ACC112 (cell line): ENCODE data around the gene GALNTL6.
"Not testable (repeated sequence)": the region's sequence is repeated elsewhere in the genome, so short reads cannot be mapped to it uniquely, and the experiment has no call there.

Experiments used
- H2AFZ ChIP-seq: fragments of 200-600 bp; sonication (generic); one replicate; pipeline ENCODE4 v1.6.0; 2017; ENCODE audit warnings: antibody characterized with exemption, low read length; ENCODE audit not compliant: unreplicated experiment
- H3K27ac ChIP-seq: fragments of 200-600 bp; sonication (generic); 2 replicates; pipeline ENCODE4 v1.5.1; 2014; ENCODE audit warnings: low read depth, mild to moderate bottlenecking, antibody characterized with exemption, low read length, moderate library complexity
- H3K27me3 ChIP-seq: fragments of 200-600 bp; sonication (generic); 2 replicates; pipeline ENCODE4 v1.6.1; 2014; ENCODE audit warnings: mild to moderate bottlenecking, antibody characterized with exemption, low read length, moderate library complexity, mixed read lengths; ENCODE audit not compliant: insufficient read depth
- H3K36me3 ChIP-seq: fragments of 200-600 bp; sonication (generic); 2 replicates; pipeline ENCODE4 v1.6.1; 2016; ENCODE audit warnings: mild to moderate bottlenecking, antibody characterized with exemption, low read length, moderate library complexity, mixed read lengths; ENCODE audit not compliant: insufficient read depth
- H3K4me1 ChIP-seq: fragments of 200-600 bp; sonication (generic); one replicate; pipeline ENCODE4 v1.6.1; 2016; ENCODE audit warnings: low read length, mixed read lengths; ENCODE audit not compliant: insufficient read depth, unreplicated experiment, control insufficient read depth
- H3K4me3 ChIP-seq: fragments of 200-600 bp; sonication (generic); 2 replicates; pipeline ENCODE4 v1.5.1; 2014; ENCODE audit warnings: mild to moderate bottlenecking, low read depth, low read length
- H3K79me2 ChIP-seq: fragments of 200-600 bp; sonication (generic); one replicate; pipeline ENCODE4 v1.6.0; 2016; ENCODE audit warnings: low read length; ENCODE audit not compliant: control insufficient read depth, unreplicated experiment, insufficient read depth

Gene GALNTL6

GRCh38 chr4:172865531-172866127 lies 1052.4 kb downstream of the GALNTL6 start:
- H3K4me3 ChIP-seq = no peak overlapping the region
- no peaks in the 10 kb centered on the region for H3K4me1 ChIP-seq
- no peak overlapping the region for H3K27ac ChIP-seq
- peaks cover 44% of the 10 kb centered on the region for H3K27me3 ChIP-seq
- H2AFZ ChIP-seq = no peak overlapping the region
- no peaks in the 10 kb centered on the region for H3K36me3 ChIP-seq
- H3K79me2 ChIP-seq = no peaks in the 10 kb centered on the region

- Histone ChIP-seq H3K27ac (no peak overlapping the region), H3K36me3 (no peaks in the 10 kb centered on the region), H3K27me3 (peaks cover 44% of the 10 kb centered on the region), H3K4me3 (no peak overlapping the region), H2AFZ (no peak overlapping the region), H3K79me2 (no peaks in the 10 kb centered on the region), H3K4me1 (no peaks in the 10 kb centered on the region)
These were observed 1053.2 kb downstream of the GALNTL6 start for GRCh38 chr4:172866421-172866820.

GRCh38 chr4:172867835-172868234 lies 1054.6 kb downstream of the GALNTL6 start:
- Histone ChIP-seq H3K27me3 (peaks cover 48% of the 10 kb centered on the region), H3K4me1 (no peaks in the 10 kb centered on the region), H2AFZ (no peak overlapping the region), H3K36me3 (no peaks in the 10 kb centered on the region), H3K4me3 (no peak overlapping the region), H3K79me2 (no peaks in the 10 kb centered on the region), H3K27ac (no peak overlapping the region)

GRCh38 chr4:172868271-172868670 lies 1055.1 kb downstream of the GALNTL6 start:
- Histone ChIP-seq H3K79me2 (no peaks in the 10 kb centered on the region), H3K4me3 (no peak overlapping the region), H3K27ac (no peak overlapping the region), H2AFZ (no peak overlapping the region), H3K27me3 (peaks cover 48% of the 10 kb centered on the region), H3K4me1 (no peaks in the 10 kb centered on the region), H3K36me3 (no peaks in the 10 kb centered on the region)

- Histone ChIP-seq H3K27ac (no peak overlapping the region), H3K27me3 (peaks cover 48% of the 10 kb centered on the region), H3K79me2 (no peaks in the 10 kb centered on the region), H3K4me3 (no peak overlapping the region), H3K4me1 (no peaks in the 10 kb centered on the region), H3K36me3 (no peaks in the 10 kb centered on the region), H2AFZ (no peak overlapping the region)
These were observed 1056.5 kb downstream of the GALNTL6 start for GRCh38 chr4:172869621-172870268.

- Histone ChIP-seq H3K4me1 (no peaks in the 10 kb centered on the region), H2AFZ (no peak overlapping the region), H3K4me3 (no peak overlapping the region), H3K79me2 (no peaks in the 10 kb centered on the region), H3K27ac (no peak overlapping the region), H3K36me3 (no peaks in the 10 kb centered on the region), H3K27me3 (peaks cover 40% of the 10 kb centered on the region)
These were observed 1058.2 kb downstream of the GALNTL6 start for GRCh38 chr4:172871381-172871780.

- Histone ChIP-seq H3K27me3 (peaks cover 9% of the 10 kb centered on the region; the same call in 1 of the 2 replicates), H2AFZ (no peak overlapping the region), H3K36me3 (no peaks in the 10 kb centered on the region), H3K4me1 (no peaks in the 10 kb centered on the region), H3K79me2 (no peaks in the 10 kb centered on the region), H3K4me3 (no peak overlapping the region), H3K27ac (no peak overlapping the region)
These were observed 1061.7 kb downstream of the GALNTL6 start for GRCh38 chr4:172874944-172875343.

- Histone ChIP-seq H3K36me3 (no peaks in the 10 kb centered on the region), H3K27me3 (0 out of 2 replicates have a peak, but pooled peaks cover 4% of the 10 kb centered on the region), H3K4me3 (no peak overlapping the region), H2AFZ (no peak overlapping the region), H3K27ac (no peak overlapping the region), H3K79me2 (no peaks in the 10 kb centered on the region), H3K4me1 (no peaks in the 10 kb centered on the region)
These were observed 1063.2 kb downstream of the GALNTL6 start for GRCh38 chr4:172876394-172876793.

- Histone ChIP-seq H3K4me3 (no peak overlapping the region), H3K27ac (no peak overlapping the region), H2AFZ (no peak overlapping the region), H3K4me1 (no peaks in the 10 kb centered on the region), H3K36me3 (no peaks in the 10 kb centered on the region), H3K27me3 (0 out of 2 replicates have a peak, but pooled peaks cover 3% of the 10 kb centered on the region), H3K79me2 (no peaks in the 10 kb centered on the region)
These were observed 1068.4 kb downstream of the GALNTL6 start for GRCh38 chr4:172881645-172882044.

- H2AFZ ChIP-seq, H3K4me3 ChIP-seq, H3K36me3 ChIP-seq, H3K4me1 ChIP-seq, H3K79me2 ChIP-seq, H3K27ac ChIP-seq: not testable (repeated sequence)
- peaks cover 26% of the 10 kb centered on the region; the same call in 1 of the 2 replicates for H3K27me3 ChIP-seq
These were observed 1074.2 kb downstream of the GALNTL6 start for GRCh38 chr4:172887358-172887757.

GRCh38 chr4:172887959-172888358 lies 1074.8 kb downstream of the GALNTL6 start:
- H3K4me1 ChIP-seq = no peaks in the 10 kb centered on the region
- no peak overlapping the region for H3K4me3 ChIP-seq
- no peaks in the 10 kb centered on the region for H3K36me3 ChIP-seq
- no peaks in the 10 kb centered on the region for H3K79me2 ChIP-seq
- H3K27me3 ChIP-seq = peaks cover 26% of the 10 kb centered on the region; the same call in 1 of the 2 replicates
- no peak overlapping the region for H2AFZ ChIP-seq
- no peak overlapping the region for H3K27ac ChIP-seq
